GM12874 (cell line): ENCODE measurements around the gene TSLP.

Experiments used
- TF ChIP-seq, protein P1 (sequence below): IDR thresholded peaks from 2 replicates; pipeline ENCODE4 v1.5.1; 2011; ENCODE audit warnings: low read depth, mild to moderate bottlenecking, control low read depth, low read length, moderate library complexity; ENCODE audit not compliant: insufficient read depth

TSLP gene

DNA sequence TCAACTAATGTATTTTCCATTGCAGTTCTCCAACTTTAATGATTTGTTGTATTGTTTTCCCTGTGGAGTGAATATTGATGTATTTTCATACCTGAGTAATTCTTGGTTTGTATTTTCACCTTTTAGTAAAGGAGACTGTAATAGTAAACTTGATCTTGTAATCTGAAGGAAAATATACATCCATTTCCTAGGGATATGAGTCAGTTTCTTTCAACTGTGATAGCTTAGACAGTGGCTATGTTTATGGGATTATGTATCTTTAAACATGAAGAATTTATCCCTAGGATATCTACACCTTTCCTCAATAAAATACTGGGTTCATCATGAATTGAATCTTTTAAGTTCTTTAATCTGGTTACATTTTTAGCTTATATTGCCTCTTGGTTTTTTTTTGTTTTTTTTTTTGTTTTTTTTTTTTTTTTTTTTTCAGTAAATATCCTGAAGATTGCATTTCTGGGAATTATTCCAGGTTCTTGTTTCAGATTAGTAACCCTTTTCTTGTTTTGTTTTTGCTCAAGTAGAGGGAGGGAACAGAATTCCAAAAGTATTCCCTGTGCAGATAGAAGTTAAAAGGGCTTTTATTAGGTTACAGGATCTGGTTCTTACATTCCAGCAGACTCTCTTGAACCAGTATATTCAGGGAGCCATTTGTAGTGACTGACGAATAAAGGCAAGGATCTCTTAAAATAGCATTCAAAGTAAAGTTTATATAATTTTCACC lies 27.7 kb downstream of the TSLP start:
- TF ChIP-seq, protein P1, sequence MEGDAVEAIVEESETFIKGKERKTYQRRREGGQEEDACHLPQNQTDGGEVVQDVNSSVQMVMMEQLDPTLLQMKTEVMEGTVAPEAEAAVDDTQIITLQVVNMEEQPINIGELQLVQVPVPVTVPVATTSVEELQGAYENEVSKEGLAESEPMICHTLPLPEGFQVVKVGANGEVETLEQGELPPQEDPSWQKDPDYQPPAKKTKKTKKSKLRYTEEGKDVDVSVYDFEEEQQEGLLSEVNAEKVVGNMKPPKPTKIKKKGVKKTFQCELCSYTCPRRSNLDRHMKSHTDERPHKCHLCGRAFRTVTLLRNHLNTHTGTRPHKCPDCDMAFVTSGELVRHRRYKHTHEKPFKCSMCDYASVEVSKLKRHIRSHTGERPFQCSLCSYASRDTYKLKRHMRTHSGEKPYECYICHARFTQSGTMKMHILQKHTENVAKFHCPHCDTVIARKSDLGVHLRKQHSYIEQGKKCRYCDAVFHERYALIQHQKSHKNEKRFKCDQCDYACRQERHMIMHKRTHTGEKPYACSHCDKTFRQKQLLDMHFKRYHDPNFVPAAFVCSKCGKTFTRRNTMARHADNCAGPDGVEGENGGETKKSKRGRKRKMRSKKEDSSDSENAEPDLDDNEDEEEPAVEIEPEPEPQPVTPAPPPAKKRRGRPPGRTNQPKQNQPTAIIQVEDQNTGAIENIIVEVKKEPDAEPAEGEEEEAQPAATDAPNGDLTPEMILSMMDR = no peak

DNA sequence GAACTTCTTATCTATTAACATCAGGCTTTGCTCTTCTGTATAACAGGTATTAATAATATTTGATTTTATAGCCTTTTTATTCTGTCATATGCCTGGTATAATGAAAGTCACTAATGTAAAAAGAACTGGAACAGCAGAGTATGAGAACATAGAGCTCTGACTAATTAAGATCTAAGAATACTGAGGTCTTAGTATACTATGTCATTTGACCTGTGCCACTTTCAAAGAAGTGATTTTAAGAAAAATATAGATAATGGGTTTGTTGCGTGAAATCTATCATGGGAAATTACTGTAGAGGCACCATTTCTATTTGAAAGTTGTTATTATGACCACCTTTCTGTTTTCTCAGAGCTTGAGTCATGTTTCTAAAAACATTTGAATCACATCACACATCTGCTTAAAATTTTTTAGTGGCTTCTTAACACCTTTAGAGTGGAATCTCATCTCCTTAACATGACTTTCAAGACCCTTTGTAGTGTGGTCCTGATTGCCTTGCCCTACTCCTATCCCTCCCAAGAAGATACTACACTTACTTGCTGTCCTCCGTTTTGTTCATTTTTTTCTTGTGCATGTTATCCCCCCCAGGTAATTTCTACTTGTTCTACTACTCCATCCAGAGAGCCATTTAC lies 34.9 kb downstream of the TSLP start:
- TF ChIP-seq, protein P1 = no peak

DNA sequence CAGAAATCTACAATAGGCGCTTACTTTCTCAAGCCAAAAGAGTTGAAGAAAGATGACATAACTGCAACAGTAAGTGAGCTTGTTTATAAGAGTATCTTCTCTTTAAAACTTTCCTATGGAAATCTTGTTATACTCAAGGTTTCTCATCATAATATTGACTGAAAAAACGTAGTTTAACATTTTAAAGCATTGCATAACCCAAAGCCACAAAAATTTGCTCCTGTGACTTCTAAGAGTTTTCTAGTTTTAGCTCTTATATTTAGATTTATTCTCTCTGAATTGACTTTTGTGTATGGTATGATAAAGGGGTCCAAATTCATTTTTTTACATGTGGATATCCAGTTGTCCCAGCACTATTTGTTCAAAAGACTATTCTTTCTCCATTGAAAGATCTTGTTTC lies 35.9 kb downstream of the TSLP start:
- TF ChIP-seq, protein P1 = no peak

DNA sequence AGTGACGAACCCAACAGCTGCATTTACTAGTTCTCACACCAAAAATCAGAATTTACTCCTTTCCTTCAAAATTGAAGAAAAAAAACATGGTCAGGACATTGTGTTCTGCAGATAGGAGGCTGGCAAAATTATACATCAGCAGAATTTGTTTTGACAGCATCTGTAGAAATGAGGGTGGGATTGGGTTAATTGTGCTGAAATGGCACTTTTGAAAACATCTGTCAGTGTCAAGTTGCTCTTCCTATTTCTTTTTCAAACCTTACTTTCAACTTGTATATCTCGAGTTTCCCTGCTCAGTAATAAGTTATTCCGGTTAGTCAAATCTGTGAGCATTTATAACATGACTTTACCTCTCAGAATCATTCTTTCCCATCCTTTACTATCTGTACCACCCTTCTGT lies 40.4 kb downstream of the TSLP start:
- TF ChIP-seq, protein P1 = no peak

DNA sequence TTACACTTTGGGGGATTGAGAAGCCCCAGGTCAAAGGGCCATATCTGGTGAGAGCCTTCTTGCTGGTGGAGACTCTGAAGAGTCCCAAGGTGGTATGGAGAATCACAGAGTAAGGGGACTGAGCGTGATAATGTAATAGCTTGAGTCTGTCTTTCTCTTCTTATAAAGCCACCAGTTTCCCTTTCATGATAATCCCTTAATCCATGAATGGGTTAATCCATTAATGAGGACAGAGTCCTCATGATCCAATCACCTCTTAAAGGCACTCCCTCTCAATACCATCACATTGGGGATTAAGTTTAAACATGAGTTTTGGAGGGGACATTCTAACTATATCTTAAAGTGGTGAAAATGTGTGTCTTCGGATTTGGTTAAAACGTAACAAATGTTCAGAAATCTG lies 42.2 kb downstream of the TSLP start:
- TF ChIP-seq, protein P1 = no peak

DNA sequence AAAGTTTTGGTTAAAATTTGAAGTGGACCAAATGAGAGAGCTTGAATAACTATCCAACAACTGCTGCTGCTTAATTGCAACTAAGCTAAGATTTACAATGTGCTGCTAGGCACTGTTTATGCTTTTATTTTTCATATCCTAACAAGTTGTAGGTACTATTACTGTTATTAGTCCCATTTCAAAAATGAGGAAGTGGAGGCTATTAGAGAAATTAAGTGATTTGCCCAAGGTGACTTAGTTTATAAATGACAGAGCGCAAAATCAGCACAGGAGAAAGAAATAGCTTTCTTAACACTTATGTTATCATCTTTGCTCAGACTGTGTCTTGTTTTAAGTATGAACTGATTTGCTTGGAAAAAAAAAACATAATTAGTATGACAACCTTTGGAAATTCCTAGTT lies 43.7 kb downstream of the TSLP start:
- TF ChIP-seq, protein P1 = no peak

DNA sequence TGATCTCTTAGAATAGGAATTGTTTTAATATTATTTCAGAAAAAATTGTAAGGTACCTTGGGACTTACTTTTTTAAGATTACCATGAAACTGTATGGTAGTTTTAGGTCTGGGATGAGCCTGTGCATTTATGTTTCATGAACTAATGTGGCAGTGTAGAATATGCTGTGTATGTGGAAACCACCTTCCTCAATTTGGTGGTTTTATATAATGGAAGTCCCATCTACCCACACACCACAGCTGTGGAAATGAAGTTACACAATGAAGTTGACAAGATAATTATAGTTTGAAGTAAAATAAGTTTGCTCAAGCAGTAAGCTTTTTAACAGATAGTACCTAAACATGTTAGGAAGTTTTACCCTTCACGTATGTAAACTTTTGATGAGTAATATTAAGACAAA lies 45.0 kb downstream of the TSLP start:
- TF ChIP-seq, protein P1 = no peak
